Mesenteric fat pad (tissue), 1 donor: Measurements from ENCODE around the gene ARHGEF28. TPM values are rescaled to one million over a fixed set of nuclear protein-coding genes. Genes with fewer than 3 reads are reported as not detected.

Source experiments
- DNase-seq: peaks from one replicate; pipeline ENCODE4 v3.0.0-alpha.2; 2020; ENCODE audit warnings: low spot score
- long read RNA-seq: library from polyadenylated mRNA; unstranded; transcript quantifications from one replicate; pipeline ENCODE4 v2.0.0, GENCODE V29; 2020
- total RNA-seq: library from RNA; stranded (reverse); fragmentation: NEBNext Ultra II Directional; extraction: Animal tissue kit (Norgen Biotek cat#: 25700); gene quantifications from one replicate; pipeline ENCODE4 v1.2.1, GENCODE V29; 2021
- donor health status: DM: yes; HTN: yes; CAD: no.

Gene ARHGEF28, protein sequence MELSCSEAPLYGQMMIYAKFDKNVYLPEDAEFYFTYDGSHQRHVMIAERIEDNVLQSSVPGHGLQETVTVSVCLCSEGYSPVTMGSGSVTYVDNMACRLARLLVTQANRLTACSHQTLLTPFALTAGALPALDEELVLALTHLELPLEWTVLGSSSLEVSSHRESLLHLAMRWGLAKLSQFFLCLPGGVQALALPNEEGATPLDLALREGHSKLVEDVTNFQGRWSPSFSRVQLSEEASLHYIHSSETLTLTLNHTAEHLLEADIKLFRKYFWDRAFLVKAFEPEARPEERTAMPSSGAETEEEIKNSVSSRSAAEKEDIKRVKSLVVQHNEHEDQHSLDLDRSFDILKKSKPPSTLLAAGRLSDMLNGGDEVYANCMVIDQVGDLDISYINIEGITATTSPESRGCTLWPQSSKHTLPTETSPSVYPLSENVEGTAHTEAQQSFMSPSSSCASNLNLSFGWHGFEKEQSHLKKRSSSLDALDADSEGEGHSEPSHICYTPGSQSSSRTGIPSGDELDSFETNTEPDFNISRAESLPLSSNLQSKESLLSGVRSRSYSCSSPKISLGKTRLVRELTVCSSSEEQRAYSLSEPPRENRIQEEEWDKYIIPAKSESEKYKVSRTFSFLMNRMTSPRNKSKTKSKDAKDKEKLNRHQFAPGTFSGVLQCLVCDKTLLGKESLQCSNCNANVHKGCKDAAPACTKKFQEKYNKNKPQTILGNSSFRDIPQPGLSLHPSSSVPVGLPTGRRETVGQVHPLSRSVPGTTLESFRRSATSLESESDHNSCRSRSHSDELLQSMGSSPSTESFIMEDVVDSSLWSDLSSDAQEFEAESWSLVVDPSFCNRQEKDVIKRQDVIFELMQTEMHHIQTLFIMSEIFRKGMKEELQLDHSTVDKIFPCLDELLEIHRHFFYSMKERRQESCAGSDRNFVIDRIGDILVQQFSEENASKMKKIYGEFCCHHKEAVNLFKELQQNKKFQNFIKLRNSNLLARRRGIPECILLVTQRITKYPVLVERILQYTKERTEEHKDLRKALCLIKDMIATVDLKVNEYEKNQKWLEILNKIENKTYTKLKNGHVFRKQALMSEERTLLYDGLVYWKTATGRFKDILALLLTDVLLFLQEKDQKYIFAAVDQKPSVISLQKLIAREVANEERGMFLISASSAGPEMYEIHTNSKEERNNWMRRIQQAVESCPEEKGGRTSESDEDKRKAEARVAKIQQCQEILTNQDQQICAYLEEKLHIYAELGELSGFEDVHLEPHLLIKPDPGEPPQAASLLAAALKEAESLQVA (N-terminal part only)
- total RNA-seq: 9.4 TPM
- long read RNA-seq, partial matches to known transcripts: 2 of 10 reads
- long read RNA-seq, other reads (novel, unspliced or antisense): 8 of 10 reads

DNA sequence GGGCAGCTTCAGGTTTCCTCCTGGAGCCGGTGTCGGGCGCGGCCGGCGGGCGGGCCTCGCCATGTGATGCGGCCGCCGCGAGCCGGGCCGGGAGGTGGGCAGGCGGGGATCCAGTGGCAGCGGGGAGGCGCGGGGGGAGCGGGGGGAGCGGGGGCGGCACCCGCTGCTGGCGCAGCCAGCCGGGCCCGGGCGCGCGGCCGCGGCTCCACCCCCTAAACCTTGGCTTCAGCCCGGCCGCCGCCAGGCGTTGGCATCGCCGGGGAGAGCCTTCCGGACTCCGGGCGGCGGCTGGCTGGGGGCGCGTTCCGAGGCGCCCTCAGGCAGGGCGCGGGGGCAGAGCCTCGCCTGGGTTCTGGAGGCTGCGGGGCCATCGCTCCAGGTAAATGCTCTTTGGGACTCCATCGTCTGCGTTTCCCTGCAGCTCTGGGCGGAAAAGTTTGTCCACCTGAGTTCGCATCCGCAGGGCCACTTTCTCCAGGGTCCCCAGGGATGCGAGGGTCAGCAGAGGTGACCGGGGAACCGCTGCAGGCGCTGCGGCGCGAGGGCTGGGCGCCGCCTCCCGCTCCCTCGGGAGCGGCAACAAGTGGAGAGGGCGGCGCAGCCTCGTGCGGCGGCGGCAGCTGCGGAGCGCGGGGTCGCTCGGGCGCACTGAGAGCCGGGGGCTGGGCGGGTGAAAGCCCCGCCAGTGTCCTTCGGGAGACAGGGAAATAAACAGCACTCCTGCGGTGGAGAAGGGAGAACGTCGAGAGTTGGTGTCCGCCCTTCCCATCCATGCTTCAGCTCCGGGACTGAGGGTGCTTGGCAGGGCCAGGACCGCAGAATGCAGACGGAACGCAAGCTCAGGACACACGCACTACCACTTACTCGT, at the start of gene ARHGEF28:
Gene ARHGEF28 (plus strand): TSS at position 253 of the 868 bp plus-strand sequence. CDS start 58,656 bp downstream, outside the sequence.
- no peak for DNase-seq

DNA sequence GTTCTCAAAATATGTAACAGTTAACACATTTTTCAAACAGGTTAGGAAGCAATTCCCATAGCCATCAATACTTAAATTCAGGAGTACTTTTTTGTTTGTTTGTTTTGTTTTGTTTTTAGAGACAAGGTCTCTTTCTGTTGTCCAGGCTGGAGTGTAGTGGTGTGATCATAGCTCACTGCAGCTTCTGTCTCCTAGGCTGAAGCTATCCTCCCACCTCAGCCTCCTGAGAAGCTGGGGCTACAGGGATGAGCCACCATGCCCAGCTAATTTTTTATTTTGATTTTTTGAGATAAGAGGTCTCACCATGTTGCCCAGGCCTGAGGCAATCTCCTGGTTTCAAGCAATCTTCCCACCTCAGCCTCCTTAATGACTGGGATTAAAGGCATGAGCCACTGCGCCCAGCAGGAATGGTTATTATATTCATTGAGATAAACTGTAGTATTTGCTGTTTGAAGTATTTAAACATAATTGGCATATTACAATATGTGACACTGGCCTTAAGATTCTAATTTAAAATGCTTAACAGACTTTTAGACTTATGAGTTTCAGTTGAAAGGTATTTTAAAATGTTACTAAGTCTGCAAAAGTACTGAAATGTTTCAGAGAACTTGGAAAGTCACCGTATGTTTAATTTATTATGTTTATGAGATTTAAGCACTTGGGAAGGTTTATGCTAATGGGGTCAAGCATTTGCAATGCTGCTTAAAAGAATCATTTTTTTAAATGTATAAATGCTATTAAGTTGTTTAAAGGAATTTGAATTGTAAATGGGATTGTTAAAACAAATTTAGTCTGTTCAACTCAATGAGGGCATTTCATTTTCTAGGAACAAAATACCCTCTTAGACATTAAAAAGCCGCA, 43.5 kb upstream of the ARHGEF28 start:
- DNase-seq: no peak

DNA sequence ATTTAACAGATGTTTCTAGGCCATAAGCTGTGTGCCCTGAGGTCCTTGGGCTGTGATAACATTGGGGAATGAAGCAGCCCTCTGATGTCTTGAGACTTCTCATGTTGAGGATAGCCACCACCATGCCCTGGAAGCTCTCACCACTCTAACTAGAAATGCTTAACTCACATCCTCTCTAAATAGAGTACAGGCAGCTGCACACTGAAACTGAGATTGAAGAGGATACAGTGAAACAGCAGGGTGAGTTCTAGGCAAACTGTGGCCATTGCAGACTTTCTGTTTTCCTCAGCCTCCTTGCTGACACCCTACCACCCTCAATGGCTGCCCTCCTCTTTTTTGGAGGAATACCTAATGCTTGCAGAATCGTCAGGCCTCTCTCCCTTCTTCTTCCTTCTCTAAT, 38.1 kb upstream of the ARHGEF28 start:
- DNase-seq: no peak

DNA sequence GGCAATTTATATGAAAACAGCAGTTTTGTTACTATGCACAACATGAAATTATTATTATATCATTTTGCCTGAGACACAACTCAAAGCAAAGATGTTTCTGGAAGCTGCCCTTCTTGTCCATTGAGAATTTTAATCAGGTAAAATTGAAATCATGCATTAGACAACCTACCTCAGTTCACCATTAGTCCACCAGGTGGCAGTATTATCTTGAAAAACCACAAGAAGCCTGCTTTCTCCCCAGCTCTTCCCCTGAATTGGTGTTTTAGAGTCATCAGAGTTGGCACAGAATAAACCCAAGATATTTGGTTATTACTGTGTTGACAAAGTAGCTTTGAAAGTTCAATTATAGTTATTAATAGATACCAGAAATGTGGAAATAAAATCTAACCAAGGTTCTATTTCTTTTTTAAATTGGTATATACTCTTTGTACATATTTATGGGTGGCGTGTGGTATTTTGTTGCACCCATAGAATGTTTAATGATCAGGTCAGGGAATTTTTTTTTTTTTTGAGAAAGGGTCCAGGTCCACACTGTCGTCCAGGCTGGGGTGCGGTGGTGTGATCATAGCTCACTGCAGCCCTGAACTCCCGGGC, 34.8 kb upstream of the ARHGEF28 start:
- no peak for DNase-seq

DNA sequence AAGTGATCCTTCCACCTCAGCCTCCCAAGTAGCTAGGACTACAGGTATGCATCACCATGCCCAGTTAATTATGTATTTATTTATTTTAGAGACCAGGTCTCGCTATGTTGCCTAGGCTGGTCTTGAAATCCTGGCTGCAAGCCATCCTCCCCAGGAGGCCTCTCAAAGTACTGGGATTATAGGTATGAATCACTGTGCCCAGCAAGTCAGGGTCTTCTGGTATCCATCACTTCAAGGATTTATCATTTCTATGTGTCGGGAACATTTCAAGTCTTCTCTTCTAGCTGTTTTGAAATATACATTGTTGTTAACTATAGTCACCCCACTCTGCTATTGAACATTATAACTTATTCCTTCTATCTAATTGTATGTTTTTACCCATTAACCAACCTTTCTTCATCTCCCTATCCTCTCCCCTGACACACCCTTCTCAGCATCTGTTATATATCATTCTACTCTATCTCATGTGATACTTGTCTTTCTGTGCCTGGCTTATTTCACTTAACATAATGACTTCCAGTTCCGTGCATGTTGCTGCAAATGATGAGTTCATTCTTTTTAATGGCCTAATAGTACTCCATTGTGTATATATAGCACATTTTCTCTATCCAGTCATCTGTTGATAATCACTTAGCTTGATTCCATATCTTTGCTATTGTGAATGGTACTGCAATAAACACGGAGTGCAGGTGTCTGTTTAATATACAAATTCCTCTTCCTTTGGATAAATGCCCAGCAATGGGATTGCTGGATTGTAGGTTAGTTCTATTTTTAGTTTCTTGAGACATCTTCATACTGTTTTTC, 34.1 kb upstream of the ARHGEF28 start:
- DNase-seq: no peak

DNA sequence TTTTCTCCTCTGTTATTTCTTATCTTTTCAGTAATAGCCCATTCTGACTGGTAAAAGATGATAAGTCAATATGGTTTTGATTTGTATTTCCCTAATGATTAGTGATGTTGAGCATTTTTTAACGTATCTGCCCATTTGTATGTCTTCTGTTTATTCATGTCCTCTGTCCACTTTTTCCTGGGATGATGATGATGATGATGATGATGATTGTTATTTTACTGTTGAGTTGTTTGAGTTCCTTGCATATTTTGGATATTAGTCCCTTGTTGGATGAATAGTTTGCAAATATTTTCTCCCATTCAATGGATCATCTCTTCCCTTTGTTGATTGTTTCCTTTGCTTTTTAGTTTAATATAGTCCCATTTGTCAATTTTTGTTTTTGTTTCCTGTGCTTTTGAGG, 33.4 kb upstream of the ARHGEF28 start:
- DNase-seq: no peak

DNA sequence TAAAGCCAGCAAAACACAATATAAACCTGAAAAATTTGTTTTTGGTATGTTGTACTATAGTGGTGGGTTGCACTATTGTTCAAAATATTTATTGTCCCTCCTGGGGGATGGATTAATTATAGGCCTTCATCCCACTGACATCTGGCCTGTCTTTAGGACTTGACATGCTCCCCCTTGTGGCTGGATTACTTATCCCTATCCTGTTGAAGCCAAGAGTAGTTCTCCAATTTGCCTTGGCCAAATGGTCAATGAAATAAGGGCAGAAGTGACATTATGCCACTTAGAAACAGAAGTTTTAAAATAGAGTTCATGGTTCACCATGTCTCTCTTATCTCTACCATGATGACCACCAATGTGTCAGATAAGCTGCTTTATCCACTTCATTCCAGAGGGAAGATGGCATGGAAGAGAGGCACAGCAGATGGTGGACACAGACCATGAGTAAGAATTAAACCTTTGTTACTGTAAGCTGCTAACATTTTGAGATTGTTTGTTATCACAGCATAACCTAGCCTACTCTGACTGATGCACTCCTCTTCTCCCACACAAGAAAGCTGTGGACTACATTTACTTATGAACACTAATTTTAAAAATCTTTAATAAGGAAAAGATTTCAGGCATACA, 29.2 kb upstream of the ARHGEF28 start:
- no peak for DNase-seq

DNA sequence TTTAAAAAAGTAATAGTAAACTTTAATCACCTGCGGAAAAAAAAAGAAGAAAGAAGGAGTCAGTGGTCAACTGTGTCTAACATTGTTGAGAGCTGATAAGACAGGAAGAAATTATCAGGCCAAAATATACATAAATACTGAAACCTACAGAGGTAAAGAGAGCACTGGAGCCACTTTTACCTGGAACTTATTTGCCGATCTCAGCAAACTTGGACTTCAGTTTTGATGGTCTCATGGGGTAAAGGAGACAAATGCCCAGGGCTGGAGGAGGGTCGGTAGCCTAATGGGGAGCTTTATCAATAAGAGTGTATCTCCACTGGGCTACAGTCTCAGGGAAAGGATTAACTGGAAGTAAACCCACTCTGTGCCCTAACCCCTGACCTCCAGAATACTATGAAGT, 26.6 kb upstream of the ARHGEF28 start:
- no peak for DNase-seq

DNA sequence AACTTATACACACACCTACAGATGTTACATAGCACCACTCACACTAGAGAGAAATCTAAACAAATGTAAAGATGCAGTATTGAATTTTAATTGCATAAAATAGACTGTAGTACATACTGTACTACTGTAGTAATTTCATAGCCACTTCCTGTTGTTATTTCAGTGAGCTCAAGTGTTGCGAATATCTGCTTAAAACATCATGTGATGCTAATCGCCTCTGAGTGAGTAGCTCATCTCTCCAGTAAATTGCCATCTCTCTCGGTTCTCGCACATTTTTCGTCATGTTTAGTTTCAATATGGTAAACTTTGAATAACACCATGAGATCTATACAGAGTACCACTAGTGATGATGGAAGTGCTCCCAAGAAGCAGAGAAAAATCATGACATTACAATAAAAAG, 22.0 kb upstream of the ARHGEF28 start:
- DNase-seq: no peak

DNA sequence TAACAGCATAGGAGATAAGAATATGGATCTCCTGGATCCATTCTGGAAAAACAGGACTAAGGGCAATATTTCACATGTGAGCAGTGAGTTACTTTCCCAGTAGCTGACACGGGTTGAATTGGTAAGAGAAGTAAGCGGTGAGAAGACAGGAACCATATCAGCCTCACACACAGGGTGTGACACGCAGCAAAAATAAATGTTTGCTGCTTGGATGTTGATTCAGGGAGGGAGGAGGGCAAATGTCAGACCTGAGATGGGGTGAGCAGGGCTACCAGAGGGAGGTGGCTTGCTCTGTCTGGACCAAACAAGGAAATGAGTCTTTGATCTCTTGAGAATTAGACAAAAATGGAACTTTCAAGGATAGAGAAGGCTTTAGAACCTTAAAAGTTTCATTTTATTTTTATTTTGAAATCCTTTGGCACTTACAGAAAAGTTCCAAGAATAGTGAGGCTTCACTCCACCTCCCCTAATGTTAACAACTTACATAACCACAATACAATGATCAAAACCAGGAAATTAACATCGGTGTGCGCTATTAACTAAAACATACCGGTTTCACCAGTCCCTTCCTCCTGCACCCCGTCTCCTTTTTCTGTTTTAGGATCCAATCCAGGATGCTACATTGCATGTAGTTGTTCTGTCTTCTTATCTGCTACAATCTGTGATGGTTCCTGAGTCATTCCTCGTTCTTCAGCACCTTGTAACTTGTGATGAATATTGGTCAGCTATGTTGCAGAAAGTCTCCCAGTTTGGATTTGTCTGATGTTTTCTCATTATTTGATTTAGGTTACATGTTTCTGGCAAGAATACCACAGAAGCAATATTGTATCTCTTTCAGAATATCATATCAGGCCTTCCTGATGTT, 20.5 kb upstream of the ARHGEF28 start:
- DNase-seq: no peak

DNA sequence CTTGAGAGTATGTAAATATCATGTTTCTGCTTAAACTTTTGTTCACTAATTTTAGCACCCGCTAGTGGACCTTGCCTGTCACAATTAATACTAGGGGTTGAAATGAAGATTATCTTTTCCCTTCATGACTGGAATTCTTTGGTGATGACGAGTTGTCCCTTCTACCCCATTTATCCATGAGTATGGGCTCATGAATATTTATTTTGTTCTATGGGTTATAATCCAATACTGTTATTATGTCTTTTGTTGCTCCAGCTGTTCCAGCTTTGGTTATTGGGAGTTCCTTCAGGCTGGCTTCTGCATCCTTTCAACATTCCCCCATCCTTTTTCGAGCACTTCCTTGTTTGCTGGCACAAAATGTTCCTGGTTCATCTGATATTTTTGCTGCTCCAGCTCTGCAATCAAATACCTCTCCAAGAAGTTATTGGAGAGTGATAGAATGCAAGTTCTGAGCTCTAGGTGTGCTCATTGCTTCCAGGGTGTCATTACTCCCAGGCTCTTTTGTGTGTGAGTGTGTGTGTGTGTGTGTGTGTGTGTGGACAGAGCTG, 19.7 kb upstream of the ARHGEF28 start:
- no peak for DNase-seq

DNA sequence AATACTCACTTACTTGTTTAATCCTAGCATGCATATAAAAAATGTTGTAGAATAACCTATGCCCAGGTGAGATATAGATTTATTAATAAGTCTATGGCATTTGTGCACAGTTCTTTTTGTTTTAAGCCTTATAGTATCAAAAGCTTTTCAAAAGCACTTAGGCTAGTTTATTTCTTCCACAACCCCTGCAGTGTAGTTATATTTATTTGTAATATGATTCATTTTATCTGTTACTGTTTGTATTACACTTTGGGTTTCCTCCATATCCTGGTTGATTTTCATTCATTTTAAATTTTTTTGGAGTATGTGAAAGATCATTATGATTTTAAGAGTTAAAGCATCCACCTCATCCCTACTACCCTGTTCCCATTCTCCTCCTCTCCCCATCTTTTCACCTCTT, 18.8 kb upstream of the ARHGEF28 start:
- no peak for DNase-seq

DNA sequence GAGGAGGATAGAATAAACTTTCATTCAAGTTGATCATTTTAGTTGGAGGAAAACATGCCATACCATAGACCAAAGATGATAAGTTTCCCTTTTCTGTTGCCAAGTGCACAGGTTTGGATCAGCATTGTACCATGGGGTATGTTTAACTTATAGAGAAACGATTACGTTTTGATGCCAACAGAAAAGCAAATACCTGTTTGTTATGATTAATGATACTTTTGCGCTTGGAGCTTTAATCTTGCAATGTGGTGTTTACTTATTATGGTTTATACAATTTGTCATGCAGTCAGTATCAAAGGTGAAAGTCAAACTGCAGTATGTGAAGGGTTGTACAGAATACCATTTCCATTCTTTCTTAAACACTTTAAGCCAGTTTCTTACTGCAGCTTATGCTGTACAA, 13.2 kb upstream of the ARHGEF28 start:
- DNase-seq: no peak

DNA sequence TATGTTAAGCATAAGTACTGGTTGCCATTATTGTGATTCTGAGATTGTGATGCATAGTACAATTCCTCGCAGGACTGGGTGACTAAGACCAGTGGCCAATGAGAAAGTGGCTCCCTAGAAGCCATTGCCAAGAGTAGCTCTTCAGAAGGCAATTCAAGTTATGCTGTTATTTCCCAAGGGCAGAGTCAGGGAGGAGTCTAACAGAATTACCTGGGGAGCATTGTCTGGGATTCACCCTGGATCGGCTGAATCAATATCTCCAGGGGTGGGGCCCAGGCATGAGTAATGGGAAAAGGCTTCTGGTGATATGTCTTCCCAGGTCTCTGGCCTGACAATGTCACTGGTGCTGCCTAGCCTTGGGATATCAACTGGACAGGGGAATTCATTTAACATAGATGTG, 10.9 kb upstream of the ARHGEF28 start:
- DNase-seq: no peak

DNA sequence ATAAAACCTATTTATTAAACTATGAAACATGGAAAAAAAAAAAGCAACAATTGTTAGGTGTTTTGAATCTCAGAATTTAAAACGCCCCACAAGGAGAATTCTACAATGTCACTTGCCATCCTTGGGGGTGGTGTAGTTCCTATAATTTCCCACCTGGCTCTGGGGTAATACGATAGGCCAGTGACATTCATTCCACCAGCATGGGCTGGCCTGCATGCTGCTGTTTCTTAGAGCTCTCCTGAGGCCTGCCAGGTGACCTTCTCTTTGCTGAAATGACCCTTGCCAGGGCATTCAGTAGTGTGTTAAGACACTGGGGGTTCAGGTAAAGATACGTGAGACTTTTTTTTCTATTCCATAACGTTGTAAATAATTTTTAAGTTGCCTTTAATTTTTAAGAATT, 10.0 kb upstream of the ARHGEF28 start:
- DNase-seq: no peak

DNA sequence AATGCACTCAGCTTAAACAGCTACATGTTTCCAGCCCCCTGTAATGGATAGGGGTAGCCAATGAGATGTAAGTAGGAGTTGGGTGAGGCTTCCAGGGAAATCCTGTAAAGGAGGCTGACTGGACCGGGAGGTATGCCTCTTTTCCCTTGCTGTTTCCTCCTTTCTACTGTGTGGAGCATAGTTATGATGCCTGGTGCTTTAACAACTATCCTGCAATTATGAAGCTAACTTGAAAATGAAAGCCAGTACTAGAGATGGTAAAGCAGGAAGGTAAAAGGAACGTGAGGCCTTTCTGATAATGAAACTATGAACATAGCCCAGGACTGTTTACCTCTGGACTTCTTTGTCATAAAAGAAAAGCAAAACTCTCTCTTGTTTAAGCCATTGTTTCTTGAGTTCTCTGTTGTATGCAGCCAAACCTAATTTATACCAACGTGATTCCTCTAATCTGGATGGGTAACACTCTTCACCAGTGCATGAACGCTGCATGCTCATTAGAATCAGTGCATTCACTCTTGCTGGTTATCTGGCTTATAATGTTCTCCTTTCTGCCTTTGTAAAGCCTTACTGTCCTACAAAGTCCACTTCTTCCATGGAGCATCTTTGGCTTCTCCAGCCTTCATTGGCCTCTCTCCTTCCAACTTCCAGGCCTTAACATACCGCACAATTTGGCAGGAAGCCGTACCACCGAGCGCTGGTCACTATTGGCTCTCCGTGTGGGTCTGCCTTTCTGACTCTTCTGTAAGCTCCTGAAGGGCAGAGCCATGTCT, 8.3 kb upstream of the ARHGEF28 start:
- no peak for DNase-seq
